CD14-positive monocyte (primary cell): ENCODE results near the gene AARS2. TPM values are rescaled to one million over a fixed set of nuclear protein-coding genes. Genes with fewer than 3 reads are reported as not detected.

Experiments
- DNase-seq, 3 donors: peaks; one replicate each; pipeline ENCODE4 v3.0.0-alpha.2; 2011 to 2022
- H2AFZ ChIP-seq: 2 replicates; pipeline ENCODE4 v1.6.0; 2012; ENCODE audit warnings: mild to moderate bottlenecking, low read depth, low read length, inconsistent platforms; ENCODE audit not compliant: insufficient read depth, poor library complexity, severe bottlenecking
- H3K27ac ChIP-seq, 2 donors: 1 replicate in 1 of 2; 2 replicates in 1 of 2; pipeline ENCODE4 v1.5.1; 2012 to 2013; ENCODE audit warnings: low read length in 2 of 2, control low read depth in 1 of 2, inconsistent platforms in 1 of 2, low read depth in 1 of 2, mild to moderate bottlenecking in 1 of 2
- H3K27me3 ChIP-seq, 2 donors: one replicate each; pipeline versions ENCODE4 v1.6.0 to v1.6.1; 2011 to 2013; ENCODE audit warnings: low read length in 2 of 2; ENCODE audit not compliant: control insufficient read depth in 2 of 2, insufficient read depth in 2 of 2
- H3K36me3 ChIP-seq, 2 donors: replicated peaks in 1 of 2; 1 replicate in 1 of 2; 2 replicates in 1 of 2; pipeline versions ENCODE4 v1.5.1 to v1.6.1; 2012 to 2013; ENCODE audit warnings: low read length in 2 of 2, control low read depth in 1 of 2, inconsistent platforms in 1 of 2, mild to moderate bottlenecking in 1 of 2; ENCODE audit not compliant: insufficient read depth in 2 of 2, control insufficient read depth in 1 of 2
- H3K4me1 ChIP-seq, 2 donors: 1 replicate in 1 of 2; 2 replicates in 1 of 2; pipeline versions ENCODE4 v1.5.1 to v1.6.1; 2012 to 2013; ENCODE audit warnings: low read length in 2 of 2, control low read depth in 1 of 2, inconsistent platforms in 1 of 2, mild to moderate bottlenecking in 1 of 2, moderate library complexity in 1 of 2; ENCODE audit not compliant: insufficient read depth in 2 of 2, control insufficient read depth in 1 of 2
- H3K4me2 ChIP-seq: replicated peaks from 2 replicates; pipeline ENCODE3; 2012; ENCODE audit warnings: low read length, moderate library complexity, mild to moderate bottlenecking; ENCODE audit not compliant: poor library complexity, severe bottlenecking; ENCODE audit errors: extremely low read depth
- H3K4me3 ChIP-seq, 3 experiments: fragments of 200-600 bp in 1 of 3; sonication (generic) in 1 of 3; replicated peaks in 1 of 3; 1 replicate in 2 of 3; 2 replicates in 1 of 3; pipeline ENCODE4 v1.5.1; 2011 to 2013; ENCODE audit warnings: low read length in 3 of 3, mild to moderate bottlenecking in 3 of 3, control low read depth in 2 of 3, low read depth in 2 of 3, inconsistent platforms in 1 of 3, moderate library complexity in 1 of 3
- H3K79me2 ChIP-seq: 2 replicates; pipeline ENCODE4 v1.6.0; 2012; ENCODE audit warnings: mild to moderate bottlenecking, control low read depth, inconsistent platforms, low read length, moderate library complexity; ENCODE audit not compliant: insufficient read depth
- H3K9ac ChIP-seq: 2 replicates; pipeline ENCODE4 v1.6.0; 2017; ENCODE audit warnings: low read length, mild to moderate bottlenecking; ENCODE audit not compliant: insufficient read depth, poor library complexity, severe bottlenecking
- H3K9me3 ChIP-seq, 2 donors: replicated peaks in 1 of 2; 1 replicate in 1 of 2; 2 replicates in 1 of 2; pipeline versions ENCODE4 v1.5.1 to v1.6.1; 2012 to 2013; ENCODE audit warnings: low read length in 2 of 2, control low read depth in 1 of 2; ENCODE audit not compliant: control insufficient read depth in 1 of 2, insufficient read depth in 1 of 2
- H4K20me1 ChIP-seq: 2 replicates; pipeline ENCODE4 v1.6.0; 2012; ENCODE audit warnings: mild to moderate bottlenecking, low read length, control low read depth, moderate library complexity; ENCODE audit not compliant: insufficient read depth
- H3K27ac Mint-ChIP-seq, 7 donors: one replicate each; pipeline ENCODE4 v1.8.0; 2020; ENCODE audit warnings: mild to moderate bottlenecking in 7 of 7, mixed read lengths in 7 of 7, moderate library complexity in 6 of 7, inconsistent platforms in 2 of 7
- H3K27me3 Mint-ChIP-seq, 3 donors: one replicate each; pipeline ENCODE4 v1.8.0; 2021 to 2022; ENCODE audit warnings: low read depth in 3 of 3, mild to moderate bottlenecking in 3 of 3, mixed read lengths in 3 of 3, moderate library complexity in 3 of 3, inconsistent platforms in 1 of 3
- H3K36me3 Mint-ChIP-seq, 2 donors: one replicate each; pipeline ENCODE4 v1.8.0; 2020; ENCODE audit warnings: mixed read lengths in 2 of 2, inconsistent platforms in 1 of 2, mild to moderate bottlenecking in 1 of 2
- H3K4me1 Mint-ChIP-seq: one replicate; pipeline ENCODE4 v1.8.0; 2020; ENCODE audit warnings: mild to moderate bottlenecking, mixed read lengths
- H3K4me3 Mint-ChIP-seq, 2 donors: one replicate each; pipeline ENCODE4 v1.8.0; 2020; ENCODE audit warnings: mild to moderate bottlenecking in 2 of 2, mixed read lengths in 2 of 2, moderate library complexity in 1 of 2
- H3K9me3 Mint-ChIP-seq, 7 donors: one replicate each; pipeline ENCODE4 v1.8.0; 2020 to 2022; ENCODE audit warnings: mixed read lengths in 7 of 7, mild to moderate bottlenecking in 6 of 7, moderate library complexity in 6 of 7, inconsistent platforms in 2 of 7
- WGBS: methylation state at CpG from one replicate; pipeline ENCODE4 v1.1.5; 2013; ENCODE audit warnings: missing lambda C conversion rate; ENCODE audit not compliant: insufficient coverage; 5-methylcytosine and 5-hydroxymethylcytosine counted together
- intact Hi-C, 2 donors: fragments of 100-400 bp; cut with micrococcal nuclease; formaldehyde crosslinking; loops; one replicate each; pipeline versions ENCODE4 v1.15.0 to v1.15.1; 2023
- polyA plus RNA-seq, 3 donors: library from polyadenylated mRNA; depleted of rRNA in 1 of 3; unstranded in 2 of 3; stranded (reverse) in 1 of 3; fragments of 300-500 nt in 2 of 3; fragments of >200 nt in 1 of 3; fragmentation: Illumina TruSeq in 2 of 3; gene quantifications; 1 replicate in 2 of 3; 2 replicates in 1 of 3; pipeline ENCODE4 v1.2.3, GENCODE V29; 2012 to 2021
- TF ChIP-seq, protein P1 (sequence below): fragments of 200-600 bp; IDR thresholded peaks from one replicate; pipeline ENCODE4 v1.8.0; 2022; ENCODE audit warnings: antibody characterized with exemption, mild to moderate bottlenecking

Gene AARS2
- polyA plus RNA-seq, 3 donors: 1.8 to 4.5 (median 3.2) TPM

DNA sequence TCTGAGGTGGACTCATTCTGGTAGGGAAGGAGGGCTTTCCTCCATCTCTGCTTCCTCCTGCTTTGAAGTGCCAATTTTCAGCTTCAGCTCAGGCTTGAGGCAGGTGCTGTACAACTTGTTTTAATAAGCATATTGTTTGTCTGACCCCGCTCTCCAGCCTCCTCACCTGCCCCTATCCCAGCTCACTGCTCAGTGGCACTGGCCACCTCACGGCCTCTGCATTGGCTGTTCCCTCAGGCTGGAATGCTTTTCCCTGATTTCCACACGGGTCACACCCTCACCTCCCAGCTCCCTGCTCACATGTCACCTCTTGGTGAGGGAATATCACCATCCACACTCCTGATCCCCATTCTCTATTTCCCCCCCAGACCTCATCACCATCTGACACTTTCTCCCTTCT lies 14.3 kb downstream of the AARS2 start:
- DNase-seq: no peak
- Histone ChIP-seq H3K79me2 (no peaks in the 10 kb centered on the region), H3K9ac (no peak overlapping the region), H2AFZ (no peak overlapping the region), H4K20me1 (no peaks in the 10 kb centered on the region), H3K9me3 (peaks cover 0 to 5% of the 10 kb centered on the region in 2 donors), H3K27me3 (peaks cover 23 to 43% of the 10 kb centered on the region in 2 donors), H3K4me1 (peaks cover 9 to 15% of the 10 kb centered on the region in 2 donors), H3K36me3 (peaks cover 36 to 42% of the 10 kb centered on the region in 2 donors), H3K4me2 (no peak overlapping the region), H3K4me3 (no peak overlapping the region), H3K27ac (no peak overlapping the region)
- H3K4me1 Mint-ChIP-seq: peaks cover 25% of the 10 kb centered on the region
- H3K9me3 Mint-ChIP-seq: peaks cover 0 to 8% (median 3%) of the 10 kb centered on the region in 7 donors
- TF ChIP-seq, protein P1, sequence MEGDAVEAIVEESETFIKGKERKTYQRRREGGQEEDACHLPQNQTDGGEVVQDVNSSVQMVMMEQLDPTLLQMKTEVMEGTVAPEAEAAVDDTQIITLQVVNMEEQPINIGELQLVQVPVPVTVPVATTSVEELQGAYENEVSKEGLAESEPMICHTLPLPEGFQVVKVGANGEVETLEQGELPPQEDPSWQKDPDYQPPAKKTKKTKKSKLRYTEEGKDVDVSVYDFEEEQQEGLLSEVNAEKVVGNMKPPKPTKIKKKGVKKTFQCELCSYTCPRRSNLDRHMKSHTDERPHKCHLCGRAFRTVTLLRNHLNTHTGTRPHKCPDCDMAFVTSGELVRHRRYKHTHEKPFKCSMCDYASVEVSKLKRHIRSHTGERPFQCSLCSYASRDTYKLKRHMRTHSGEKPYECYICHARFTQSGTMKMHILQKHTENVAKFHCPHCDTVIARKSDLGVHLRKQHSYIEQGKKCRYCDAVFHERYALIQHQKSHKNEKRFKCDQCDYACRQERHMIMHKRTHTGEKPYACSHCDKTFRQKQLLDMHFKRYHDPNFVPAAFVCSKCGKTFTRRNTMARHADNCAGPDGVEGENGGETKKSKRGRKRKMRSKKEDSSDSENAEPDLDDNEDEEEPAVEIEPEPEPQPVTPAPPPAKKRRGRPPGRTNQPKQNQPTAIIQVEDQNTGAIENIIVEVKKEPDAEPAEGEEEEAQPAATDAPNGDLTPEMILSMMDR: no peak
- H3K4me3 Mint-ChIP-seq: peak overlapping the region in 1 of 2 donors; percentile 28
- intact Hi-C loops: no loop called here
- H3K36me3 Mint-ChIP-seq: peaks cover 47 to 49% of the 10 kb centered on the region in 2 donors
- H3K27ac Mint-ChIP-seq: no peak overlapping the region
- H3K27me3 Mint-ChIP-seq: peaks cover 41 to 52% (median 43%) of the 10 kb centered on the region in 3 donors
- 97% methylated on average over 3 of the region's 3 CpGs for WGBS

DNA sequence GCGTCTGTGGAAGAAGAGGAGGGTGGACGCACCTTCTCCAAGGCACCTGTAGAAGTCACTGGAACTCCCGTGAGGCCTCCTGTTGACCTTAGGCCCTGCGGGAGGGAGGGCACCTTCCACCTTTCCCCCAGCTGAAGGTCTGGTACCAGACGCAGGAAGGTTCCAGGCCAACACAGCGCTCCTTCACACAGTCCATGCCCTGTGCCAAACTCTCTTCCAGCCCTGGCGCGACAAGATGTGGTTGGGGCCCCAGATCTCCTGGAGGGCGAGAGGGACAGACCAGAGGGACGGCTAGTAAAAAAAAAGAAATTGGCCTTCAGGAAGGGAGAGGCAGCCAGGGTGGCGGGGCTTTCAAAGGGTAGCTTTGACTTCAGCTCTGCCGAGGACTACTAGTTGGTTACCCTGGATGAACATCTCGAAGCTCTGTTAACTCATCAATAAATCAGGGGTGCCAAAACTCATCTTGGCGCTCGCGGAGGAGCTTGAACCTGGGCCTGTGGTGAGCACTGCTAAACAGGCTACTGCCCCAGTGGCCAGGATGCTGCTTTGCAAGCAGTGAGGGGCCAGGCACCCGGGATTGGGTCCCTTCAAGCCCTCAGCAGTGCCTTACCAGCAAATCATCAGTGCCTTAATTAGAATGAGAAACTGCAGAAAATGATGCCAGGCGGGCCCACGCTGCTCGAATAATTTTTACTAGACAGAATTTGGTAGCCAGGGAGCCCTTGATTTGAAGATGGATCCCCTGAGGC lies 14.9 kb downstream of the AARS2 start:
- no peak for DNase-seq
- H3K9ac ChIP-seq: no peak overlapping the region

More for the DNA sequence above, 14.9 kb downstream of the AARS2 start:
- Histone ChIP-seq H3K27ac (no peak overlapping the region), H4K20me1 (no peaks in the 10 kb centered on the region), H2AFZ (no peak overlapping the region), H3K4me2 (peak overlapping the region; percentile 64), H3K27me3 (peaks cover 23 to 43% of the 10 kb centered on the region in 2 donors), H3K4me1 (peaks cover 9 to 15% of the 10 kb centered on the region in 2 donors), H3K4me3 (no peak overlapping the region), H3K79me2 (no peaks in the 10 kb centered on the region), H3K9me3 (peaks cover 0 to 5% of the 10 kb centered on the region in 2 donors), H3K36me3 (peaks cover 30 to 36% of the 10 kb centered on the region in 2 donors)
- TF ChIP-seq, protein P1: no peak
- Mint-ChIP-seq H3K27ac (no peak overlapping the region), H3K9me3 (peaks cover 0 to 8% (median 3%) of the 10 kb centered on the region in 7 donors), H3K4me1 (peaks cover 25% of the 10 kb centered on the region), H3K27me3 (peaks cover 41 to 57% (median 50%) of the 10 kb centered on the region in 3 donors), H3K4me3 (peak overlapping the region in 1 of 2 donors; percentile 82), H3K36me3 (peaks cover 40 to 42% of the 10 kb centered on the region in 2 donors)
- intact Hi-C loops: no loop called here
- 62% methylated on average over 13 of the region's 20 CpGs for WGBS
